Measurements from ENCODE around the gene ZNF19.

GRCh38 chr16:71442051-71442440, 47.1 kb downstream of the ZNF19 start, which contains the start of gene TLE7:
- no peak for TF ChIP-seq CTCF (IDR thresholded peaks at IDR 0.05 in 2 of 3, conservative IDR thresholded peaks at IDR 0.05 in 1 of 3; ENCODE audit: borderline replicate concordance in 1 of 3, insufficient read depth in 1 of 3, low read depth in 2 of 3, low read length in 2 of 3)
- no peak for TF ChIP-seq SRF (IDR thresholded peaks at IDR 0.05; ENCODE audit: low read depth)
